DOHH2 (cell line): ENCODE measurements around the gene TATDN2.

Experiments
- CTCF ChIP-seq: fragments of 200-600 bp; sonication (generic); IDR thresholded peaks from one replicate; pipeline ENCODE4 v1.5.1; 2014; ENCODE audit warnings: antibody characterized with exemption, mild to moderate bottlenecking, low read depth, low read length; ENCODE audit not compliant: poor library complexity, severe bottlenecking
- EZH2phosphoT487 ChIP-seq: fragments of 200-600 bp; sonication (generic); IDR thresholded peaks from 2 replicates; pipeline ENCODE4 v1.6.1; 2017; ENCODE audit warnings: borderline replicate concordance, mild to moderate bottlenecking, antibody characterized with exemption, low read length, moderate library complexity, mixed read lengths

GRCh38 chr3:10303105-10303504 lies 54.8 kb downstream of the TATDN2 start:
- TF ChIP-seq CTCF = no peak
- no peak for TF ChIP-seq EZH2phosphoT487
